PC-3 (cell line): ENCODE data around the gene PRAC1. TPM values are rescaled to one million over a fixed set of nuclear protein-coding genes. Genes with fewer than 3 reads are reported as not detected.

ENCODE experiments used
- ATAC-seq: fragments of 200-7000 bp; cut with Tn5 transposase; 2 replicates; pipeline ENCODE4 v1.9.1; 2020; ENCODE audit warnings: mild to moderate bottlenecking, moderate library complexity
- BruUV-seq: library from RNA; stranded (reverse); fragments of 400-500 nt; replicated peaks from 2 replicates; lab custom pipeline; 2021; lab: Mats Ljungman, UMichigan
- CTCF ChIA-PET: fragments of 300-600 bp; sonication (Branson Sonifier 250); formaldehyde crosslinking; loops from one replicate; lab custom pipeline; 2022; ENCODE audit warnings: antibody characterized with exemption; lab: Charles Lee
- POLR2A ChIA-PET: fragments of 300-600 bp; sonication (Branson Sonifier 250); formaldehyde crosslinking; loops from one replicate; lab custom pipeline; 2022; ENCODE audit warnings: antibody characterized with exemption; ENCODE audit not compliant: unreplicated experiment; lab: Charles Lee
- DNase-seq: peaks from one replicate; pipeline ENCODE4 v3.0.0-alpha.2; 2015
- H2AFZ ChIP-seq: fragments of 300-600 bp; sonication (generic); 2 replicates; pipeline ENCODE4 v1.6.0; 2016; ENCODE audit warnings: antibody characterized with exemption, low read length
- H3F3A ChIP-seq: fragments of 300-600 bp; sonication (generic); one replicate; pipeline ENCODE4 v1.6.0; 2017; ENCODE audit warnings: antibody characterized with exemption, low read length, control low read depth, mild to moderate bottlenecking; ENCODE audit not compliant: unreplicated experiment
- H3K27ac ChIP-seq: fragments of 300-600 bp; sonication (generic); 2 replicates; pipeline ENCODE4 v1.5.1; 2016; ENCODE audit warnings: mild to moderate bottlenecking, low read length
- H3K27me3 ChIP-seq: fragments of 300-600 bp; sonication (generic); 2 replicates; pipeline ENCODE4 v1.6.1; 2016; ENCODE audit warnings: low read length, mixed read lengths
- H3K36me3 ChIP-seq: fragments of 300-600 bp; sonication (generic); 2 replicates; pipeline ENCODE4 v1.6.1; 2016; ENCODE audit warnings: low read depth, mixed run types, low read length, mixed read lengths
- H3K4me1 ChIP-seq: fragments of 300-600 bp; sonication (generic); 2 replicates; pipeline ENCODE4 v1.5.1; 2016; ENCODE audit warnings: low read length; ENCODE audit not compliant: insufficient read depth
- H3K4me2 ChIP-seq: fragments of 300-600 bp; sonication (generic); 2 replicates; pipeline ENCODE4 v1.6.0; 2016; ENCODE audit warnings: low read length
- H3K4me3 ChIP-seq: fragments of 300-600 bp; sonication (generic); 2 replicates; pipeline ENCODE4 v1.5.1; 2016; ENCODE audit warnings: mild to moderate bottlenecking, low read length, mixed read lengths
- H3K79me2 ChIP-seq: fragments of 300-600 bp; sonication (generic); 2 replicates; pipeline ENCODE4 v1.6.1; 2017; ENCODE audit warnings: low read length, mixed read lengths
- H3K9ac ChIP-seq: fragments of 300-600 bp; sonication (generic); 2 replicates; pipeline ENCODE4 v1.6.0; 2016; ENCODE audit warnings: mild to moderate bottlenecking, low read length
- H3K9me2 ChIP-seq: fragments of 300-600 bp; sonication (generic); replicated peaks from 2 replicates; pipeline ENCODE4 v1.6.1; 2016; ENCODE audit warnings: mixed run types, low read length, mixed read lengths
- H3K9me3 ChIP-seq: fragments of 300-600 bp; sonication (generic); 2 replicates; pipeline ENCODE4 v1.6.1; 2016; ENCODE audit warnings: low read length, mixed read lengths
- H4K20me1 ChIP-seq: fragments of 300-600 bp; sonication (generic); 2 replicates; pipeline ENCODE4 v1.6.1; 2016; ENCODE audit warnings: low read length, mixed read lengths
- CTCF ChIP-seq: fragments of 300-600 bp; sonication (generic); conservative IDR thresholded peaks from 2 replicates; pipeline ENCODE4 v1.5.1; 2017; ENCODE audit warnings: antibody characterized with exemption, low read depth, mild to moderate bottlenecking, low read length
- EZH2 ChIP-seq: fragments of 300-600 bp; sonication (generic); IDR thresholded peaks from one replicate; pipeline ENCODE4 v1.6.1; 2017; ENCODE audit warnings: antibody characterized with exemption, mild to moderate bottlenecking, low read length; ENCODE audit not compliant: unreplicated experiment
- EZH2phosphoT487 ChIP-seq: fragments of 300-600 bp; sonication (generic); IDR thresholded peaks from 2 replicates; pipeline ENCODE4 v1.6.1; 2018; ENCODE audit warnings: mild to moderate bottlenecking, antibody characterized with exemption, low read length, borderline replicate concordance
- intact Hi-C: fragments of 100-400 bp; cut with micrococcal nuclease; formaldehyde crosslinking; loops from 2 replicates; pipeline ENCODE4 v1.9.0; 2023
- total RNA-seq: library from RNA; depleted of rRNA; stranded (reverse); fragments of >200 nt; gene quantifications from 2 replicates; pipeline ENCODE4 v1.2.3, GENCODE V29; 2014

Gene PRAC1
- total RNA-seq, 1 experiment from 2014 or later: 44.4 TPM

DNA sequence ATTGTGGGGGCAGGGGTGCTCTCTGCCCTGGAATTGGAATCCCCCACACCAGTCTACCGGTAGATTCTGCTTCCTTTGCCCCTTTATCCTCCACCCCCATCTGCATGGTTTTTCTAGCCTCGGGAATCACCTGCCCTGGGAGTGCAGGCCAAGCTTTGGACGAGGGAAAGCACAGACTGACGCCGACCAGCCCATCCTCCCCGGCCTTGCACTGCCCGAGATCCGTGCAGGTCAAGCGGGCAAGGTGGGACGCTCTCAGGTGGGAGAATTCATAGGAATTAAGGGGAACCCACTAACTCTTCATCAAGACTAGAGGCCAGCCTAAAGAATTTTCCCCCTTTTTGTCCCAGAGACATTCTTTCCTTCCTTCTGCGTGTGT lies 16.1 kb upstream of the PRAC1 start:
- Histone ChIP-seq H3K9ac (peak overlapping the region; percentile 64), H3K4me1 (peaks cover 52% of the 10 kb centered on the region), H3F3A (no peaks in the 10 kb centered on the region), H3K4me3 (peak overlapping the region; percentile 66), H2AFZ (peak overlapping the region; percentile 77), H3K36me3 (no peaks in the 10 kb centered on the region), H3K9me3 (no peaks in the 10 kb centered on the region), H3K27ac (peak overlapping the region; percentile 61), H4K20me1 (no peaks in the 10 kb centered on the region), H3K79me2 (peaks cover 81% of the 10 kb centered on the region), H3K4me2 (peak overlapping the region; percentile 92), H3K27me3 (no peaks in the 10 kb centered on the region), H3K9me2 (no peaks in the 10 kb centered on the region)
- no peak for TF ChIP-seq EZH2phosphoT487
- no peak for TF ChIP-seq EZH2
- TF ChIP-seq CTCF: no peak
- DNase-seq (no peak), ATAC-seq (peak; percentile 20)
- intact Hi-C loops: loop anchor here (1.0 to 5.0 kb wide), 3 partner anchors 8 to 54 kb away; no protein-coding TSS in a partner anchor
- ChIA-PET POLR2A (interaction anchor here (0.5 to 1.8 kb wide), 5 partner anchors 9 to 133 kb away, joined by 4 to 8 read pairs (median 5); partner anchors contain the start of gene HOXB13), CTCF (interaction anchor here (0.7 to 1.9 kb wide), 5 partner anchors 9 to 146 kb away, joined by 3 to 14 read pairs (median 4); partner anchors contain the start of gene PRAC2)
- no TSS peak for BruUV-seq

DNA sequence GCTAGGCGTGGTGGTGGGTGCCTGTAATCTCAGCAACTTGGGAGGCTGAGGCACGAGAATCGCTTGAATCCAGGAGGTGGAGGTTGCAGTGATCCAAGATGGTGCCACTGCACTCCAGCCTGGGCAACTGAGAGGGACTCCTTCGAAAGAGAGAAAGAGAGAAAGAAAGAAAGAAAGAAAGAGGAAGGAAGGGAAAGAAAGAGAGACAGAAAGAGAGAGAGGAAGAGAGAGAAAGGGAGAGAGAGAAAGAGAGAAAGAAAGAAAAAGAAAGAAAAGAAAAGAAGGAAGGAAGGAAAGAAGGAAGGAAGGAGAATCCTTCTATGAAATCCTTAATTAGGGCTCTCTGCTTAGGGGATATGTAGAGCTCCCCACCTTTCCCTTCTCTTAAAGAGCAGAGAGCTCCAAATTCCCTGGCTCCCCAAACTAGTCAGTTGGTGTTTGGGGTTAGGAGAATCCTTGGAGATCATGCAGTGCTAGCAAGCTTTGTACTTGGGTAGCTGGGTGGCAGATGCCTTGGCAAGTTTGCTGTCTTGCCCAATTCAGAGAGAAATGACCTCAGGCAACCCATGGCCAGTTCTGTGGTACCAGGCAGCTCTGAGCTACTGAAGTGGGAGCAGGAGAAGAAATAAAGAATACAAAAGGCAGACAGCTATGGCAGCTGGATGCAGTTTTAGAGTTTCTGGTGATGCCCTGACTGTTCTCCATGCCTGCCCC lies 15.2 kb upstream of the PRAC1 start:
- H3K27ac ChIP-seq: peak overlapping the region; percentile 61
- H3K27me3 ChIP-seq: no peaks in the 10 kb centered on the region
- H3K4me2 ChIP-seq: peak overlapping the region; percentile 92
- no peak overlapping the region for H2AFZ ChIP-seq
- CTCF ChIA-PET: interaction anchor here (0.5 to 1.9 kb wide), 8 partner anchors 9 to 147 kb away, joined by 3 to 14 read pairs (median 4); partner anchors contain the start of genes HOXB13 and PRAC2
- H3K36me3 ChIP-seq: no peaks in the 10 kb centered on the region
- H3K9me2 ChIP-seq: no peaks in the 10 kb centered on the region
- H3K9me3 ChIP-seq: no peaks in the 10 kb centered on the region
- ATAC-seq: no peak
- peak; percentile 40 for DNase-seq
- BruUV-seq: no TSS peak
- peak overlapping the region; percentile 66; the same call in 1 of the 2 replicates for H3K4me3 ChIP-seq
- H3K4me1 ChIP-seq: peaks cover 62% of the 10 kb centered on the region
- peaks cover 90% of the 10 kb centered on the region for H3K79me2 ChIP-seq
- no peaks in the 10 kb centered on the region for H4K20me1 ChIP-seq
- no peak for TF ChIP-seq CTCF
- no peaks in the 10 kb centered on the region for H3F3A ChIP-seq
- intact Hi-C loops: loop anchor here (1.0 to 5.0 kb wide), 3 partner anchors 9 to 55 kb away; no protein-coding TSS in a partner anchor
- POLR2A ChIA-PET: interaction anchor here (0.6 to 1.8 kb wide), 7 partner anchors 9 to 969 kb away, joined by 3 to 10 read pairs (median 5); partner anchors contain the start of genes HOXB13 and PRAC2
- H3K9ac ChIP-seq: no peak overlapping the region

DNA sequence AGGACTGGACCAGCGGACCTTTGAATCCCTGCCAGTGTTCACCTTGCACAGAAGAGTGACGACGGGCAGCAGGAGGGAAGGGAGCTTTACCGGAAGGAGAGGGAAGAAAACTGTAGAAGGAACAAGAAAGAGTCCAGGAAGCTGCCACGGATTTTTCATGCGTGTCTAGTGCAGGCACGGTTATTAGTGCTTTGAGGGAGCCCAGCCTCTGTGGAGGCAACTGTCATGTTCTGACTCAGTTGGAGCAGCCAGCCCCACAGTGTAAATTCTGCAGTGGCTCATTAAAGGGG lies 12.7 kb upstream of the PRAC1 start:
- ChIA-PET POLR2A (interaction anchor here (0.6 to 1.6 kb wide), 4 partner anchors 9 to 15 kb away, joined by 5 to 6 read pairs (median 6); partner anchors contain the start of gene PRAC1), CTCF (interaction anchor here (0.8 to 1.6 kb wide), 3 partner anchors 11 to 57 kb away, joined by 4 to 5 read pairs (median 4); no protein-coding TSS in a partner anchor)
- Histone ChIP-seq H2AFZ (peak overlapping the region; percentile 89), H4K20me1 (no peaks in the 10 kb centered on the region), H3K9me2 (no peaks in the 10 kb centered on the region), H3K36me3 (no peaks in the 10 kb centered on the region), H3K27ac (peak overlapping the region; percentile 56), H3K9me3 (no peaks in the 10 kb centered on the region), H3K4me1 (peaks cover 77% of the 10 kb centered on the region), H3K4me3 (peak overlapping the region; percentile 65), H3K79me2 (peaks cover 80% of the 10 kb centered on the region), H3K4me2 (peak overlapping the region; percentile 85), H3F3A (no peaks in the 10 kb centered on the region), H3K9ac (peak overlapping the region; percentile 79), H3K27me3 (no peaks in the 10 kb centered on the region)
- intact Hi-C loops: loop anchor here (5.0 kb wide), 1 partner anchor 57 kb away; no protein-coding TSS in a partner anchor
- no TSS peak for BruUV-seq
- TF ChIP-seq EZH2: no peak
- TF ChIP-seq EZH2phosphoT487: no peak
- no peak for TF ChIP-seq CTCF
- ATAC-seq: peak; percentile 7
- DNase-seq: peak; percentile 70
